HG03469 (cell line): ENCODE results near the gene GLOD4.
"Not testable (repeated sequence)": the region's sequence is repeated elsewhere in the genome, so short reads cannot be mapped to it uniquely, and the experiment has no call there.

ENCODE experiments used
- ATAC-seq: cut with Tn5 transposase; IDR thresholded peaks from one replicate; pipeline ENCODE4 v1.9.1; 2021; ENCODE audit warnings: mild to moderate bottlenecking, moderate library complexity, moderate number of reproducible peaks; ENCODE audit not compliant: unreplicated experiment

The GLOD4 gene

GRCh38 chr17:802901-803881, 21.1 kb upstream of the GLOD4 start:
- ATAC-seq: no peak

- no peak for ATAC-seq
Observed at GRCh38 chr17:802481-802880, 20.4 kb upstream of the GLOD4 start.

- no peak for ATAC-seq
Observed at GRCh38 chr17:801660-802059, 19.6 kb upstream of the GLOD4 start.

GRCh38 chr17:800446-801242, 18.6 kb upstream of the GLOD4 start:
- no peak for ATAC-seq

GRCh38 chr17:799261-799660, 17.2 kb upstream of the GLOD4 start:
- no peak for ATAC-seq

GRCh38 chr17:798246-798645, 16.2 kb upstream of the GLOD4 start:
- no peak for ATAC-seq

GRCh38 chr17:797236-797840, 15.3 kb upstream of the GLOD4 start:
- ATAC-seq: no peak

GRCh38 chr17:796609-797008, 14.5 kb upstream of the GLOD4 start:
- ATAC-seq: no peak

GRCh38 chr17:795721-796120, 13.6 kb upstream of the GLOD4 start:
- no peak for ATAC-seq

GRCh38 chr17:795276-795675, 13.2 kb upstream of the GLOD4 start:
- ATAC-seq: no peak

GRCh38 chr17:794876-795275, 12.8 kb upstream of the GLOD4 start:
- ATAC-seq: no peak

GRCh38 chr17:792277-792676, 10.2 kb upstream of the GLOD4 start:
- no peak for ATAC-seq

- ATAC-seq: no peak
Observed at GRCh38 chr17:791829-792228, 9.7 kb upstream of the GLOD4 start.

GRCh38 chr17:790874-791247, 8.8 kb upstream of the GLOD4 start:
- ATAC-seq: not testable (repeated sequence)

GRCh38 chr17:789931-790873, 8.1 kb upstream of the GLOD4 start:
- not testable (repeated sequence) for ATAC-seq

- no peak for ATAC-seq
Observed at GRCh38 chr17:789160-789840, 7.2 kb upstream of the GLOD4 start.

- no peak for ATAC-seq
Observed at GRCh38 chr17:788551-788950, 6.5 kb upstream of the GLOD4 start.

GRCh38 chr17:787641-788221, 5.7 kb upstream of the GLOD4 start:
- ATAC-seq: no peak

GRCh38 chr17:785901-786300, 3.8 kb upstream of the GLOD4 start:
- not testable (repeated sequence) for ATAC-seq
